Measurements from ENCODE around the gene BCL11B. TPM values are rescaled to one million over a fixed set of nuclear protein-coding genes. Genes with fewer than 3 reads are reported as not detected.

The BCL11B gene
- total RNA-seq, 1 donor from 2014 or later = 11.5 TPM

GRCh38 chr14:99318959-99319295, 46.9 kb upstream of the BCL11B start:
- Histone ChIP-seq H3K36me3 (no peaks in the 10 kb centered on the region), H3K27me3 (no peaks in the 10 kb centered on the region), H3K4me1 (no peaks in the 10 kb centered on the region), H3K4me3 (no peak overlapping the region), H3K27ac (no peak overlapping the region), H3K9me3 (no peaks in the 10 kb centered on the region)
- intact Hi-C loops (cut with DNase I) = no loop called here
- TF ChIP-seq POLR2A (IDR thresholded peaks at IDR 0.05) (no peak), CTCF (IDR thresholded peaks at IDR 0.05) (no peak), POLR2AphosphoS5 (IDR thresholded peaks at IDR 0.05; ENCODE audit: insufficient read depth in 1 of 2, low read depth in 1 of 2) (no peak)
- DNase-seq (ENCODE audit: extremely low spot score in 2 of 2) = no peak

- no peaks in the 10 kb centered on the region for H3K36me3 ChIP-seq
- intact Hi-C loops (cut with DNase I) = no loop called here
- H3K27me3 ChIP-seq = no peaks in the 10 kb centered on the region
Measured at GRCh38 chr14:99318091-99318958, 46.3 kb upstream of the BCL11B start.

GRCh38 chr14:99317231-99318090, 45.5 kb upstream of the BCL11B start:
- H3K27me3 ChIP-seq = no peaks in the 10 kb centered on the region

More at GRCh38 chr14:99318091-99318958, 46.3 kb upstream of the BCL11B start:
- Histone ChIP-seq H3K9me3 (no peaks in the 10 kb centered on the region), H3K4me3 (no peak overlapping the region), H3K4me1 (no peaks in the 10 kb centered on the region), H3K27ac (no peak overlapping the region)
- TF ChIP-seq POLR2AphosphoS5 (IDR thresholded peaks at IDR 0.05; ENCODE audit: insufficient read depth in 1 of 2, low read depth in 1 of 2) (no peak), POLR2A (IDR thresholded peaks at IDR 0.05) (no peak), CTCF (IDR thresholded peaks at IDR 0.05) (no peak)
- DNase-seq (ENCODE audit: extremely low spot score in 2 of 2) = no peak

GRCh38 chr14:99316281-99317163, 44.5 kb upstream of the BCL11B start:
- no peaks in the 10 kb centered on the region for H3K36me3 ChIP-seq
- intact Hi-C loops (cut with DNase I) = no loop called here

More at GRCh38 chr14:99317231-99318090, 45.5 kb upstream of the BCL11B start:
- H3K9me3 ChIP-seq = no peaks in the 10 kb centered on the region
- intact Hi-C loops (cut with DNase I) = no loop called here
- TF ChIP-seq CTCF (IDR thresholded peaks at IDR 0.05) = no peak
- no peak for TF ChIP-seq POLR2A (IDR thresholded peaks at IDR 0.05)
- no peak for TF ChIP-seq POLR2AphosphoS5 (IDR thresholded peaks at IDR 0.05; ENCODE audit: insufficient read depth in 1 of 2, low read depth in 1 of 2)
- H3K4me1 ChIP-seq = no peaks in the 10 kb centered on the region
- H3K4me3 ChIP-seq = no peak overlapping the region
- H3K36me3 ChIP-seq = no peaks in the 10 kb centered on the region
- no peak for DNase-seq (ENCODE audit: extremely low spot score in 2 of 2)
- H3K27ac ChIP-seq = no peak overlapping the region

More at GRCh38 chr14:99316281-99317163, 44.5 kb upstream of the BCL11B start:
- no peaks in the 10 kb centered on the region for H3K9me3 ChIP-seq
- TF ChIP-seq POLR2AphosphoS5 (IDR thresholded peaks at IDR 0.05; ENCODE audit: insufficient read depth in 1 of 2, low read depth in 1 of 2) (no peak), CTCF (IDR thresholded peaks at IDR 0.05) (no peak), POLR2A (IDR thresholded peaks at IDR 0.05) (no peak)
- no peaks in the 10 kb centered on the region for H3K27me3 ChIP-seq
- DNase-seq (ENCODE audit: extremely low spot score in 2 of 2) = no peak
- no peaks in the 10 kb centered on the region for H3K4me1 ChIP-seq
- H3K4me3 ChIP-seq = no peak overlapping the region
- no peak overlapping the region for H3K27ac ChIP-seq

All from vagina (tissue), 2 donors.